T-helper 17 cell (primary cell): ENCODE measurements around the gene THYN1. TPM values are rescaled to one million over a fixed set of nuclear protein-coding genes. Genes with fewer than 3 reads are reported as not detected.

Experiments used
- ATAC-seq: fragments of 150-1000 bp; cut with Tn5 transposase; 2 replicates; pipeline ENCODE4 v1.10.0; 2021; ENCODE audit warnings: mild to moderate bottlenecking, moderate library complexity
- DNase-seq, 3 donors: peaks; one replicate each; pipeline versions ENCODE4 v3.0.0 to v3.0.0-alpha.2; 2020 to 2021
- H3K9me3 ChIP-seq: one replicate; pipeline ENCODE4 v1.7.0; 2013; ENCODE audit warnings: low read length, mild to moderate bottlenecking; ENCODE audit not compliant: control insufficient read depth, poor library complexity, severe bottlenecking
- H3K27ac Mint-ChIP-seq: one replicate; pipeline ENCODE4 v1.8.0; 2022; ENCODE audit warnings: mild to moderate bottlenecking, moderate library complexity, mixed read lengths
- H3K27me3 Mint-ChIP-seq: one replicate; pipeline ENCODE4 v1.8.0; 2022; ENCODE audit warnings: mixed read lengths
- H3K36me3 Mint-ChIP-seq: one replicate; pipeline ENCODE4 v1.8.0; 2022; ENCODE audit warnings: low read depth, mixed read lengths
- H3K4me1 Mint-ChIP-seq: one replicate; pipeline ENCODE4 v1.8.0; 2022; ENCODE audit warnings: mild to moderate bottlenecking, mixed read lengths
- H3K4me3 Mint-ChIP-seq: one replicate; pipeline ENCODE4 v1.8.0; 2022; ENCODE audit warnings: mild to moderate bottlenecking, moderate library complexity, mixed read lengths
- total RNA-seq, 4 donors: library from RNA in 2 of 4; stranded (reverse) in 2 of 4; gene quantifications; one replicate each; pipeline ENCODE4 v1.2.3 and lab custom pipeline; 2022 to 2026

Gene THYN1
- total RNA-seq, 2 donors from 2014 or later, result 32.9 to 36.5 TPM

GRCh38 chr11:134236834-134237556, 16.2 kb downstream of the THYN1 start:
- peaks cover 12% of the 10 kb centered on the region for H3K36me3 Mint-ChIP-seq

GRCh38 chr11:134235399-134235798, 17.8 kb downstream of the THYN1 start:
- ATAC-seq, result no peak
- H3K9me3 ChIP-seq, result no peaks in the 10 kb centered on the region
- no peak overlapping the region for H3K27ac Mint-ChIP-seq
- no peak overlapping the region for H3K4me3 Mint-ChIP-seq
- peaks cover 22% of the 10 kb centered on the region for H3K4me1 Mint-ChIP-seq
- H3K36me3 Mint-ChIP-seq, result peaks cover 12% of the 10 kb centered on the region
- DNase-seq, result no peak
- H3K27me3 Mint-ChIP-seq, result no peaks in the 10 kb centered on the region

More at GRCh38 chr11:134236834-134237556, 16.2 kb downstream of the THYN1 start:
- ATAC-seq (no peak), DNase-seq (no peak)
- no peaks in the 10 kb centered on the region for H3K27me3 Mint-ChIP-seq
- H3K9me3 ChIP-seq, result no peaks in the 10 kb centered on the region
- no peak overlapping the region for H3K4me3 Mint-ChIP-seq
- peaks cover 16% of the 10 kb centered on the region for H3K4me1 Mint-ChIP-seq
- peak overlapping the region; percentile 82 for H3K27ac Mint-ChIP-seq

- Mint-ChIP-seq H3K36me3 (peaks cover 11% of the 10 kb centered on the region), H3K27me3 (no peaks in the 10 kb centered on the region), H3K4me3 (no peak overlapping the region), H3K27ac (peak overlapping the region; percentile 49), H3K4me1 (peaks cover 35% of the 10 kb centered on the region)
- ATAC-seq (no peak), DNase-seq (no peak)
- H3K9me3 ChIP-seq, result no peaks in the 10 kb centered on the region
These were observed 19.4 kb downstream of the THYN1 start for GRCh38 chr11:134233729-134234179.

- Mint-ChIP-seq H3K36me3 (peaks cover 6% of the 10 kb centered on the region), H3K27me3 (no peaks in the 10 kb centered on the region), H3K27ac (peak overlapping the region; percentile 74), H3K4me3 (no peak overlapping the region), H3K4me1 (peaks cover 47% of the 10 kb centered on the region)
- no peak for ATAC-seq
- H3K9me3 ChIP-seq, result no peaks in the 10 kb centered on the region
- no peak for DNase-seq
These were observed 21.0 kb downstream of the THYN1 start for GRCh38 chr11:134231958-134232659.

- no peaks in the 10 kb centered on the region for H3K36me3 Mint-ChIP-seq
- H3K27me3 Mint-ChIP-seq, result no peaks in the 10 kb centered on the region
- H3K9me3 ChIP-seq, result no peaks in the 10 kb centered on the region
- ATAC-seq, result no peak
- peaks cover 62% of the 10 kb centered on the region for H3K4me1 Mint-ChIP-seq
- DNase-seq, result no peak
- H3K27ac Mint-ChIP-seq, result peak overlapping the region; percentile 49
- H3K4me3 Mint-ChIP-seq, result peak overlapping the region; percentile 21
These were observed 22.8 kb downstream of the THYN1 start for GRCh38 chr11:134230339-134230738.

- H3K9me3 ChIP-seq, result no peaks in the 10 kb centered on the region
- no peaks in the 10 kb centered on the region for H3K36me3 Mint-ChIP-seq
- peak overlapping the region; percentile 21 for H3K4me3 Mint-ChIP-seq
- peaks cover 61% of the 10 kb centered on the region for H3K4me1 Mint-ChIP-seq
- ATAC-seq (no peak), DNase-seq (no peak)
- H3K27ac Mint-ChIP-seq, result peak overlapping the region; percentile 49
- no peaks in the 10 kb centered on the region for H3K27me3 Mint-ChIP-seq
These were observed 23.9 kb downstream of the THYN1 start for GRCh38 chr11:134229126-134229790.

- ATAC-seq (no peak), DNase-seq (no peak)
- H3K36me3 Mint-ChIP-seq, result no peaks in the 10 kb centered on the region
- peaks cover 61% of the 10 kb centered on the region for H3K4me1 Mint-ChIP-seq
- H3K4me3 Mint-ChIP-seq, result no peak overlapping the region
- no peak overlapping the region for H3K27ac Mint-ChIP-seq
- H3K9me3 ChIP-seq, result no peaks in the 10 kb centered on the region
- H3K27me3 Mint-ChIP-seq, result no peaks in the 10 kb centered on the region
These were observed 24.5 kb downstream of the THYN1 start for GRCh38 chr11:134228625-134229024.

GRCh38 chr11:134226806-134227325, 26.3 kb downstream of the THYN1 start:
- H3K9me3 ChIP-seq, result no peaks in the 10 kb centered on the region
- Mint-ChIP-seq H3K4me1 (peaks cover 69% of the 10 kb centered on the region), H3K27ac (peak overlapping the region; percentile 16), H3K36me3 (no peaks in the 10 kb centered on the region), H3K27me3 (no peaks in the 10 kb centered on the region), H3K4me3 (peak overlapping the region; percentile 98)
- DNase-seq (no peak), ATAC-seq (no peak)

GRCh38 chr11:134224710-134225664, 28.2 kb downstream of the THYN1 start:
- Mint-ChIP-seq H3K27me3 (no peaks in the 10 kb centered on the region), H3K36me3 (peaks cover 2% of the 10 kb centered on the region), H3K4me3 (peak overlapping the region; percentile 98), H3K4me1 (peaks cover 59% of the 10 kb centered on the region), H3K27ac (peak overlapping the region; percentile 98)
- ATAC-seq (peak; percentile 10), DNase-seq (peak; percentile 18 to 36 (median 24))
- no peaks in the 10 kb centered on the region for H3K9me3 ChIP-seq

GRCh38 chr11:134223836-134224709, 29.1 kb downstream of the THYN1 start, which contains the start of the genes NCAPD3 and VPS26B:
TSS of gene NCAPD3 (minus strand) at chr11:134223967. CDS start at chr11:134223926, 41 bp downstream.
TSS of gene VPS26B (plus strand) at chr11:134224671. CDS start at chr11:134225123, 452 bp downstream.
- no peaks in the 10 kb centered on the region for H3K27me3 Mint-ChIP-seq
- H3K27ac Mint-ChIP-seq, result peak within 1 kb of the TSS; percentile 98
- peak within 1 kb of the TSS; percentile 98 for H3K4me3 Mint-ChIP-seq
- DNase-seq (peak; percentile 90 to 95 (median 92)), ATAC-seq (peak; percentile 86)
- peaks cover 2% of the 10 kb centered on the region for H3K36me3 Mint-ChIP-seq
- no peaks in the 10 kb centered on the region for H3K9me3 ChIP-seq
- peaks cover 50% of the 10 kb centered on the region for H3K4me1 Mint-ChIP-seq

GRCh38 chr11:134223121-134223520, 30.0 kb downstream of the THYN1 start:
- H3K27me3 Mint-ChIP-seq, result no peaks in the 10 kb centered on the region
- H3K4me3 Mint-ChIP-seq, result peak overlapping the region; percentile 95
- peaks cover 12% of the 10 kb centered on the region for H3K36me3 Mint-ChIP-seq
- no peaks in the 10 kb centered on the region for H3K9me3 ChIP-seq
- DNase-seq (no peak), ATAC-seq (no peak)
- peak overlapping the region; percentile 98 for H3K27ac Mint-ChIP-seq
- H3K4me1 Mint-ChIP-seq, result peaks cover 53% of the 10 kb centered on the region
